EH (cell line): ENCODE data around the gene FGF14.
A peak's percentile ranks its signal among the peaks of the same experiment; 100 is the strongest.

ENCODE experiments used
- DNase-seq: peaks from one replicate; pipeline ENCODE4 v3.0.0-alpha.2; 2015; ENCODE audit warnings: low read depth

Gene FGF14

DNA sequence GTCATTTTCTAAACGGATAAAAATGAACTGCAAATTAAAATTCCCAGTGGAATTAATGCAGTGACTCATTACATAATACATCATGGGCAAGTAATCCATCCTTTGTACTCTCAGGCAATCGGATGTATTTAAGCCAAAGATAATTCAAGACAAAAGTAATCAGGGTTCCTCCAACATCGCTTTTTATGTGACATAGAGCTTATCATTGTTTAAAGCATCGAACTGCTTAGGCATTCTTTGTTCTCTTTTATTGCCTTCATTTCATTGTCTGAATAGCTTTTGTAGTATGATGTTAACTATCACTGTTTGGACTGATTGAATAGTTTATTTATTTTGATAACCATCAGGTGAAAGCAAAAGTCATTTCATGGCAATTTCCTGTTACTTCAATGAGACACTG is 740.0 kb downstream of the FGF14 start:
- DNase-seq: peak; percentile 22
